ENCODE measurements around the gene SREBF2. TPM values are rescaled to one million over a fixed set of nuclear protein-coding genes. Genes with fewer than 3 reads are reported as not detected.

SREBF2 gene
- polyA plus RNA-seq, 3 donors: 22.2 to 25.1 (median 24.5) TPM

DNA sequence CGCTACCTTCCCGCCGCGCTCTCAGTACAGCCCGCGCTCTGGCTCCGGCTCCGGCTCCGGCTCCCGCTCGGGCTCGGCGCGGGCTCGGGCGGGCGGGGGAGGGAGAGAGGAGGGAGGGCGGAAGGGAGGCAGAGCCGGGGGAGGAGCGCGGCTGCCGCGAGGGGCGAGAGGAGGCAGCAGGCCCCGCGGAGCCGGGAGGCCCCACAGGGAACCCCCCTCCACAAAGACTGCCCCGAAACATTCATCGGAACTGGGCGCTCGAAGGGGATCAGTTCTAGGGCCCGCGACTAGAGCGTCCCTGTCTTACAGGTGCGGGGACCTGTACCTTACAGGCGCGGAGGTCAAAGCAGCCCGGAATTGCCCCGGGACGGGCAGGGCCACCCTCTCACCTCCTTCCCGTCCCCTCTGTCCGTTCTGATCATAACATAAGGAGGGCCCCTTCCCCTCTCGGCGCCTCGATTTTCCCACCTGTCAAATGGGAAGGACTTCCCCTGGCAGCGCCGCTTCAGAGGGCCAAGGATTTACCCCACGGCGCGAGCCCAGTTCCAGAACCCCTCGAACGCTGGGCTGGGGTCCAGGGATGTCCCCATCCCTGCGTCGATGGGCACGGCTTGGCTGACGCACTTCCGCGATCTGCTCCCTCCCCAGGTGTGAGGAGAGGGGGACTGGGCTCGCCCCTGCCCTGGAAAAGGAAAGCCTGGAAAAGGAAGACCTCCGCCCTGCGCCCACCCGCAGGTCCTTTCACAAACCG lies 82.3 kb downstream of the SREBF2 start, which contains the start of gene SHISA8:
SHISA8 (minus strand) TSS at position 40 of the 751 bp plus-strand sequence. CDS start 407 bp downstream, outside the sequence.
- peaks cover 36% of the 10 kb centered on the region for H3K4me1 Mint-ChIP-seq
- peak within 1 kb of the TSS in 1 of 2 donors; percentile 62 for H3K4me3 Mint-ChIP-seq
- Histone ChIP-seq H3K79me2 (ENCODE audit: insufficient read depth, low read length) (no peaks in the 10 kb centered on the region), H3K4me2 (replicated peaks; ENCODE audit: extremely low read depth, low read length, poor library complexity, severe bottlenecking) (peak within 1 kb of the TSS; percentile 57), H3K27ac (ENCODE audit: low read depth in 1 of 2, low read length in 2 of 2) (no peak within 1 kb of the TSS), H3K4me1 (ENCODE audit: control insufficient read depth in 1 of 2, insufficient read depth in 2 of 2, low read length in 2 of 2) (peaks cover 41 to 56% of the 10 kb centered on the region in 2 donors), H4K20me1 (ENCODE audit: insufficient read depth, low read length) (peaks cover 7% of the 10 kb centered on the region), H3K9ac (ENCODE audit: insufficient read depth, low read length, poor library complexity, severe bottlenecking) (no peak within 1 kb of the TSS), H3K9me3 (replicated peaks in 1 of 2; ENCODE audit: control insufficient read depth in 1 of 2, insufficient read depth in 1 of 2, low read length in 2 of 2) (peaks cover 0 to 35% of the 10 kb centered on the region in 2 donors), H2AFZ (ENCODE audit: insufficient read depth, low read depth, low read length, poor library complexity, severe bottlenecking) (no peak within 1 kb of the TSS), H3K4me3 (replicated peaks in 1 of 3; ENCODE audit: low read depth in 2 of 3, low read length in 3 of 3) (peak within 1 kb of the TSS in 1 of 3 experiments; percentile 39), H3K27me3 (ENCODE audit: control insufficient read depth in 2 of 2, insufficient read depth in 2 of 2, low read length in 2 of 2) (peaks cover 46 to 66% of the 10 kb centered on the region in 2 donors), H3K36me3 (replicated peaks in 1 of 2; ENCODE audit: control insufficient read depth in 1 of 2, insufficient read depth in 2 of 2, low read length in 2 of 2) (no peaks in the 10 kb centered on the region)
- H3K36me3 Mint-ChIP-seq: peaks cover 6 to 7% of the 10 kb centered on the region in 2 donors
- intact Hi-C loops (cut with micrococcal nuclease): no loop called here
- H3K27ac Mint-ChIP-seq: no peak within 1 kb of the TSS
- TF ChIP-seq, protein P1, sequence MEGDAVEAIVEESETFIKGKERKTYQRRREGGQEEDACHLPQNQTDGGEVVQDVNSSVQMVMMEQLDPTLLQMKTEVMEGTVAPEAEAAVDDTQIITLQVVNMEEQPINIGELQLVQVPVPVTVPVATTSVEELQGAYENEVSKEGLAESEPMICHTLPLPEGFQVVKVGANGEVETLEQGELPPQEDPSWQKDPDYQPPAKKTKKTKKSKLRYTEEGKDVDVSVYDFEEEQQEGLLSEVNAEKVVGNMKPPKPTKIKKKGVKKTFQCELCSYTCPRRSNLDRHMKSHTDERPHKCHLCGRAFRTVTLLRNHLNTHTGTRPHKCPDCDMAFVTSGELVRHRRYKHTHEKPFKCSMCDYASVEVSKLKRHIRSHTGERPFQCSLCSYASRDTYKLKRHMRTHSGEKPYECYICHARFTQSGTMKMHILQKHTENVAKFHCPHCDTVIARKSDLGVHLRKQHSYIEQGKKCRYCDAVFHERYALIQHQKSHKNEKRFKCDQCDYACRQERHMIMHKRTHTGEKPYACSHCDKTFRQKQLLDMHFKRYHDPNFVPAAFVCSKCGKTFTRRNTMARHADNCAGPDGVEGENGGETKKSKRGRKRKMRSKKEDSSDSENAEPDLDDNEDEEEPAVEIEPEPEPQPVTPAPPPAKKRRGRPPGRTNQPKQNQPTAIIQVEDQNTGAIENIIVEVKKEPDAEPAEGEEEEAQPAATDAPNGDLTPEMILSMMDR (IDR thresholded peaks at IDR 0.05): no peak
- peaks cover 52 to 70% (median 65%) of the 10 kb centered on the region in 3 donors for H3K27me3 Mint-ChIP-seq (ENCODE audit: low read depth in 3 of 3)
- 5% methylated on average over 39 of the region's 63 CpGs for whole genome bisulfite sequencing (ENCODE audit: insufficient coverage)
- peaks cover 0 to 24% (median 12%) of the 10 kb centered on the region in 7 donors for H3K9me3 Mint-ChIP-seq
- DNase-seq: peak; percentile 10 to 32 (median 18)

DNA sequence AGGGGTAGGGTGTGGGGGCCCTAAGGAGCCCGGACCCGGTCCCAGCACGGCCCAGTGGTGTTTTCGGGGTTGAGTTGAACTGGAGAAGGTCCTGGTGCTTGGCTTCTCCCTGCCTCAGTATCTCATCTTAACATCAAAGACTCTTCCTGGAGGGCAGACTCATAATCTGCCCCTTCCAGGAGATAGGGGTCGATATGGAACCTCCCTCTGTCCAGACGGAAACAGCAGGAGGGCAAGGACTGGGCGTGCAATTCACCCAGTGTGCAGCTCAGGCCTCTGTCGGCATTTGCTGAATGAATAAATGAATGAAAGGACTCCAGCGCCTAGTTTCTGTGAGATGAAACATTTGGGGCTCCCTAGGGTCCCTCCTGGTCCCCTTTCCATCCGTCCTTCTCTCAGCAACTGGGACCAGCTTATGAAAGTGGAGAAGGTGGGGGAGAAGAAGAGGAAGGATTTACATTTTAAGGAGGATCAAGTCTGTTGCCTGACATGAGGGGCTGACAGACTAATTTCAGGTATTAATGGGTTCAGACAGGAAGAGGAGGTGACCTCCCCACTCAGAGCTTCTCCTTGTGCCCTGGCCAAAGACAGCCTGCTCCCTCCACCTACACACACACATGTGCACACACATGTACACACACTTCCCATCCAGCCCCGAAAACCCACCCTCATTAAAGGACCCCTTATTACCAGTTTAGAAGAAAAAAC lies 83.0 kb downstream of the SREBF2 start:
- Mint-ChIP-seq H3K27me3 (ENCODE audit: low read depth in 3 of 3) (peaks cover 50 to 66% (median 60%) of the 10 kb centered on the region in 3 donors), H3K36me3 (peaks cover 6 to 7% of the 10 kb centered on the region in 2 donors), H3K9me3 (peaks cover 0 to 24% (median 12%) of the 10 kb centered on the region in 7 donors), H3K27ac (no peak overlapping the region), H3K4me3 (peak overlapping the region in 1 of 2 donors; percentile 62), H3K4me1 (peaks cover 41% of the 10 kb centered on the region)
- H3K4me2 ChIP-seq (replicated peaks; ENCODE audit: extremely low read depth, low read length, poor library complexity, severe bottlenecking): no peak overlapping the region
- H3K4me1 ChIP-seq (ENCODE audit: control insufficient read depth in 1 of 2, insufficient read depth in 2 of 2, low read length in 2 of 2): peaks cover 43 to 56% of the 10 kb centered on the region in 2 donors
- no peak for DNase-seq
- peaks cover 7% of the 10 kb centered on the region for H4K20me1 ChIP-seq (ENCODE audit: insufficient read depth, low read length)
- H3K27me3 ChIP-seq (ENCODE audit: control insufficient read depth in 2 of 2, insufficient read depth in 2 of 2, low read length in 2 of 2): peaks cover 41 to 60% of the 10 kb centered on the region in 2 donors
- H3K36me3 ChIP-seq (replicated peaks in 1 of 2; ENCODE audit: control insufficient read depth in 1 of 2, insufficient read depth in 2 of 2, low read length in 2 of 2): no peaks in the 10 kb centered on the region
- H3K27ac ChIP-seq (ENCODE audit: low read depth in 1 of 2, low read length in 2 of 2): no peak overlapping the region
- no peak overlapping the region for H3K4me3 ChIP-seq (replicated peaks in 1 of 3; ENCODE audit: low read depth in 2 of 3, low read length in 3 of 3)
- peaks cover 0 to 35% of the 10 kb centered on the region in 2 donors for H3K9me3 ChIP-seq (replicated peaks in 1 of 2; ENCODE audit: control insufficient read depth in 1 of 2, insufficient read depth in 1 of 2, low read length in 2 of 2)
- intact Hi-C loops (cut with micrococcal nuclease): no loop called here
- no peak overlapping the region for H3K9ac ChIP-seq (ENCODE audit: insufficient read depth, low read length, poor library complexity, severe bottlenecking)
- no peak overlapping the region for H2AFZ ChIP-seq (ENCODE audit: insufficient read depth, low read depth, low read length, poor library complexity, severe bottlenecking)
- 42% methylated on average over 3 of the region's 11 CpGs for WGBS (ENCODE audit: insufficient coverage)
- H3K79me2 ChIP-seq (ENCODE audit: insufficient read depth, low read length): no peaks in the 10 kb centered on the region
- TF ChIP-seq, protein P1 (IDR thresholded peaks at IDR 0.05): no peak

Measured in CD14-positive monocyte (primary cell).